Upper lobe of left lung (tissue), 6 donors: ENCODE results near the gene COX8A. TPM values are rescaled to one million over a fixed set of nuclear protein-coding genes. Genes with fewer than 3 reads are reported as not detected.

ENCODE experiments used
- ATAC-seq, 2 donors: fragments of 200-7000 bp; cut with Tn5 transposase; one replicate each; pipeline ENCODE4 v1.9.1; 2022; ENCODE audit warnings: mild to moderate bottlenecking in 2 of 2, moderate library complexity in 2 of 2; ENCODE audit not compliant: low FRiP score in 2 of 2
- DNase-seq, 2 donors: peaks; one replicate each; pipeline ENCODE4 v3.0.0-alpha.2; 2019 to 2020
- H3K27ac ChIP-seq, 4 donors: fragments of 200-600 bp; sonication (generic); one replicate each; pipeline ENCODE4 v1.5.1; 2016 to 2019
- H3K27me3 ChIP-seq, 4 donors: fragments of 200-600 bp; sonication (generic); one replicate each; pipeline ENCODE4 v1.5.1; 2017 to 2019
- H3K36me3 ChIP-seq, 4 donors: fragments of 200-600 bp; sonication (generic); one replicate each; pipeline ENCODE4 v1.5.1; 2016 to 2019
- H3K4me1 ChIP-seq, 4 donors: fragments of 200-600 bp; sonication (generic); one replicate each; pipeline ENCODE4 v1.5.1; 2018 to 2019
- H3K4me3 ChIP-seq, 4 donors: fragments of 200-600 bp; sonication (generic); one replicate each; pipeline ENCODE4 v1.5.1; 2017 to 2019; ENCODE audit warnings: mild to moderate bottlenecking in 2 of 4, moderate library complexity in 1 of 4
- H3K9me3 ChIP-seq, 4 donors: fragments of 200-600 bp; sonication (generic); one replicate each; pipeline ENCODE4 v1.5.1; 2018 to 2019
- CTCF ChIP-seq, 6 experiments: fragments of 450-650 bp in 4 of 6; fragments of 200-600 bp in 2 of 6; sonication (generic) in 2 of 6; IDR thresholded peaks; one replicate each; pipeline ENCODE4 v1.5.1; 2016 to 2019; ENCODE audit warnings: antibody characterized with exemption in 6 of 6
- EP300 ChIP-seq, 4 donors: sonication (generic); formaldehyde crosslinking; IDR thresholded peaks; one replicate each; pipeline ENCODE4 v1.5.1; 2017; ENCODE audit warnings: antibody characterized with exemption in 4 of 4, control low read depth in 2 of 4
- POLR2A ChIP-seq, 4 donors: fragments of 450-650 bp; IDR thresholded peaks; one replicate each; pipeline ENCODE4 v1.5.1; 2016 to 2017; ENCODE audit warnings: antibody characterized with exemption in 4 of 4, mild to moderate bottlenecking in 2 of 4
- POLR2AphosphoS5 ChIP-seq, 2 donors: sonication (generic); formaldehyde crosslinking; IDR thresholded peaks; one replicate each; pipeline ENCODE4 v1.5.1; 2017; ENCODE audit warnings: antibody characterized with exemption in 2 of 2
- WGBS, 2 donors: methylation state at CpG; one replicate each; pipeline ENCODE4 v1.1.5; 2017 to 2018; 5-methylcytosine and 5-hydroxymethylcytosine counted together
- total RNA-seq, 6 donors: library from RNA; depleted of rRNA in 4 of 6; stranded (reverse); fragments of >200 nt in 4 of 6; gene quantifications; one replicate each; pipeline versions ENCODE4 v1.1.0 to v1.2.1, GENCODE V29; 2016 to 2021
- donor health status: DM: no; HTN: no; CAD: no; lungs with moderate emphysema.
- donor health status: DM: no; HTN: yes; CAD: no; lungs with severe emphysema.

The COX8A gene
- total RNA-seq, 6 donors from 2014 or later = 184 to 510 (median 271) TPM

- ATAC-seq (no peak), DNase-seq (no peak)
- no peaks in the 10 kb centered on the region for H3K27me3 ChIP-seq
- H3K4me3 ChIP-seq = no peak overlapping the region
- 79 to 89% methylated on average over 8 of the region's 8 CpGs for WGBS, 2 donors
- H3K9me3 ChIP-seq = no peaks in the 10 kb centered on the region
- no peak overlapping the region for H3K27ac ChIP-seq
- TF ChIP-seq POLR2A (IDR thresholded peaks at IDR 0.05) = no peak
- no peak for TF ChIP-seq EP300 (IDR thresholded peaks at IDR 0.05)
- TF ChIP-seq CTCF (IDR thresholded peaks at IDR 0.05) = no peak
- TF ChIP-seq POLR2AphosphoS5 (IDR thresholded peaks at IDR 0.05) = no peak
- peaks cover 17 to 19% (median 18%) of the 10 kb centered on the region in 4 donors for H3K4me1 ChIP-seq
- H3K36me3 ChIP-seq = no peaks in the 10 kb centered on the region
These were observed 37.0 kb downstream of the COX8A start for GRCh38 chr11:64011371-64011770.

DNA sequence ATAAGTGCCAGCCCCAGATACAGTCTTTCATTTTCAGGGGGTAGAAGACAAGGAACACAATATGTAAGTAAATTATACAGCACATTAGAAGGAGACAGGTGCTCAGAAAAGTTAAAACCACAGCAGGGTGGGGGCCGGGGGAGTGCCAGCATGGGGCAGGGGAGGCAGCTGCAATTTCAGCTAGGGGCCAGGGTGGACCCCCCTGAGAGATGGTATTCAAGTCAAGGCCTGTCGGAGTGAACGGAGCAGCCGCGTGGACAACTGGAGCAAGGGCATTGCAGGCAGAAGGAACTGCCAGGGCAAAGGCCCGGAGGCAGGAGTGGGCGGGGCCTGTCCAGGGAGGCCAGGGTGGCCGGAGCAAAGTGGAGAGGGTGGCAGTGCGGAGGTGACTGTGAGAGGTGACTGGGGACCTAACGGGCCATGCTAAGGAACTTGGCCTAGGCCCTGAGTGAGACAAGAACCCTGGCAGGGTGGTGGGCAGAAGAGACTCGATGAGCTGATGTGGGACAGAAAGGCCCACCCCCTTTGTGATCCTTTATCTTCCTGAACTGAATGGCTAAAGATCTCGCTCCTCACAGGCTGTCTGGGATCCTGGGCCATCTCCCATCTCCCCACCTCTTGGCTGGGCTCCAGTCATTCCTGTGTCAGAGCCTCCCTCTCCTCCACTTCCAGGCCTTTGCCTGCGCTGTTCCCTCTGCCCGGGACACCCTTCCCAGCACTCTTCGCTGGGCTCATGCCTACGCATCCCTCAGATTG is 38.9 kb downstream of the COX8A start:
- H3K36me3 ChIP-seq = no peaks in the 10 kb centered on the region
- WGBS, 2 donors = 93 to 95% methylated on average over 16 of the region's 16 CpGs
- no peak for DNase-seq

GRCh38 chr11:64014356-64014755 is 39.9 kb downstream of the COX8A start:
- 93 to 96% methylated on average over 8 to 11 of the region's 11 CpGs for WGBS, 2 donors
- ATAC-seq (no peak), DNase-seq (no peak)
- H3K9me3 ChIP-seq = no peaks in the 10 kb centered on the region
- H3K4me1 ChIP-seq = peaks cover 0 to 8% (median 2%) of the 10 kb centered on the region in 4 donors
- H3K4me3 ChIP-seq = no peak overlapping the region
- H3K27me3 ChIP-seq = no peaks in the 10 kb centered on the region
- TF ChIP-seq EP300 (IDR thresholded peaks at IDR 0.05) (no peak), CTCF (IDR thresholded peaks at IDR 0.05) (no peak), POLR2AphosphoS5 (IDR thresholded peaks at IDR 0.05) (no peak), POLR2A (IDR thresholded peaks at IDR 0.05) (no peak)
- no peaks in the 10 kb centered on the region for H3K36me3 ChIP-seq
- H3K27ac ChIP-seq = no peak overlapping the region

More for the DNA sequence above, 38.9 kb downstream of the COX8A start:
- Histone ChIP-seq H3K9me3 (no peaks in the 10 kb centered on the region), H3K4me1 (peaks cover under 1 to 2% (median 2%) of the 10 kb centered on the region in 4 donors), H3K4me3 (no peak overlapping the region), H3K27me3 (no peaks in the 10 kb centered on the region), H3K27ac (no peak overlapping the region)
- ATAC-seq = no peak
- TF ChIP-seq POLR2A (IDR thresholded peaks at IDR 0.05) (no peak), CTCF (IDR thresholded peaks at IDR 0.05) (no peak), POLR2AphosphoS5 (IDR thresholded peaks at IDR 0.05) (no peak), EP300 (IDR thresholded peaks at IDR 0.05) (no peak)

DNA sequence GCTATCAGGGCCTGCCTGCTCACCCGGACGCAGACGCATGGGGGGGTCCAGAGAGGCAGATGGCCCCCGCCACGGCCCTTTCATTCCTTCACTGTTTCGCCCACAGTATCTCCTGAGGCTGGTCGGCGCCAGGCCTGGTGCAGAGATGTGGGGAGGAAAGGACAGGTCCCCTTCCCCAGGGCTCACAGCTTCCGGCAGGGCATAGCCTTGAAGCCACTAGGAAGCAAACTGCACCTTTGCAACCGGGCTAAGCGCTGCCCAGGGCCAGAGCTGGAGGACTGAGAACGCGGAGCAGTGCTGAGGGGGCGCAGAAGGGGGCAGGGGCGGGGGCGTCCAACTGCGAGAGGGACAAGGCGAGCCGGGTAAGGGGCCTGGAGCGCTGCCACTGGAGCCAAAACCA is 41.1 kb downstream of the COX8A start:
- H3K4me1 ChIP-seq = peaks cover 0 to 8% (median 2%) of the 10 kb centered on the region in 4 donors
- H3K36me3 ChIP-seq = no peaks in the 10 kb centered on the region
- no peak overlapping the region for H3K27ac ChIP-seq
- 88 to 94% methylated on average over 15 to 17 of the region's 20 CpGs for WGBS, 2 donors
- no peaks in the 10 kb centered on the region for H3K27me3 ChIP-seq
- no peak overlapping the region for H3K4me3 ChIP-seq
- TF ChIP-seq EP300 (IDR thresholded peaks at IDR 0.05) (no peak), POLR2A (IDR thresholded peaks at IDR 0.05) (no peak), POLR2AphosphoS5 (IDR thresholded peaks at IDR 0.05) (no peak), CTCF (IDR thresholded peaks at IDR 0.05) (no peak)
- DNase-seq (no peak), ATAC-seq (no peak)
- no peaks in the 10 kb centered on the region for H3K9me3 ChIP-seq
